LoVo (cell line): ENCODE measurements around the gene SHISA8.

Experiments used
- DNase-seq: peaks from one replicate; pipeline ENCODE4 v3.0.0-alpha.2; 2016; ENCODE audit warnings: low spot score

The SHISA8 gene

GRCh38 chr22:41933411-41934177 is 18.7 kb upstream of the SHISA8 start:
- no peak for DNase-seq

- DNase-seq = no peak
Measured at GRCh38 chr22:41932353-41932752, 17.5 kb upstream of the SHISA8 start.

- DNase-seq = no peak
Measured at GRCh38 chr22:41931701-41932269, 16.9 kb upstream of the SHISA8 start.

- no peak for DNase-seq
Measured at GRCh38 chr22:41929418-41929810, 14.5 kb upstream of the SHISA8 start.

GRCh38 chr22:41928593-41929417 is 13.9 kb upstream of the SHISA8 start:
- no peak for DNase-seq

DNA sequence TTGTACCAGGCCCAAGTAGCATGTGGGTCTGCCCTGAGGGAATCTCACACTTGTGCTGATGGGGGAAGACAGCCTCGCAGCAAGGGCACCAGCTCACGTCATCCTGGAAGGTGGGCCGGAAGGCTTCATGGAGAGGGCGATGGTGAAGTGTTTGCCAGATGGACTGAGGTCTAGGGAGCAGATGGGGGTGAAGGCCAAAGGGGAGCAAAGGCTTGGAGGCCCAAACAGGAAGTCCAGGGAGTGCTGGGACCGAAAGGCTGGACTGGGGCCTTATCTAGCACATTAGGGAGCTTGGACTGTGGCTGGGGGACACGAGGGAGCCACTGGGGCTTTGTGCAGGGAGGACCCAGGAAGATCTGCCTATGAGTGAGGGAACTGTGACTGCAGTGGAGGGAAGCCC is 12.9 kb upstream of the SHISA8 start:
- no peak for DNase-seq

- no peak for DNase-seq
Measured at GRCh38 chr22:41925783-41926460, 11.0 kb upstream of the SHISA8 start.

GRCh38 chr22:41923595-41924276 is 8.9 kb upstream of the SHISA8 start:
- DNase-seq = no peak

- DNase-seq = no peak
Measured at GRCh38 chr22:41922940-41923594, 8.2 kb upstream of the SHISA8 start.

DNA sequence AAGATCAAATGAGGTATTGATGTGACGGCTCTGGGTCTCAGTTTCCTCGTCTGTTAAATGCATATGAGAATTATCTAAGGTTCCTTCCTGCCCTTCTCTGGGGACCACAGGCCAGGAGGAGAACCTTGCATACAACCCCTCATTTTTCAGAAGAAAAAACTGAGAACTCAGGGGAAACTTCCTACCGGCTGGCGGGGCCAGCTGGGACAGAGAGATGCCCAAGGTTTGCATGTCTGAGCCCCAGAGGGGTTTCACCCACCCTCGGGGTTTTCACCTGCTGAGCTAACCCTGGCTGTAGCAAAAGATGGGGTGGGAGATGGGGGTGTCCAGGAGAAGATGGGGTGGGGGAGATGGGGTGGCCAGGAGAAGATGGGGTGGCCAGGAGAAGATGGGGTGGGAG is 7.5 kb upstream of the SHISA8 start:
- no peak for DNase-seq

DNA sequence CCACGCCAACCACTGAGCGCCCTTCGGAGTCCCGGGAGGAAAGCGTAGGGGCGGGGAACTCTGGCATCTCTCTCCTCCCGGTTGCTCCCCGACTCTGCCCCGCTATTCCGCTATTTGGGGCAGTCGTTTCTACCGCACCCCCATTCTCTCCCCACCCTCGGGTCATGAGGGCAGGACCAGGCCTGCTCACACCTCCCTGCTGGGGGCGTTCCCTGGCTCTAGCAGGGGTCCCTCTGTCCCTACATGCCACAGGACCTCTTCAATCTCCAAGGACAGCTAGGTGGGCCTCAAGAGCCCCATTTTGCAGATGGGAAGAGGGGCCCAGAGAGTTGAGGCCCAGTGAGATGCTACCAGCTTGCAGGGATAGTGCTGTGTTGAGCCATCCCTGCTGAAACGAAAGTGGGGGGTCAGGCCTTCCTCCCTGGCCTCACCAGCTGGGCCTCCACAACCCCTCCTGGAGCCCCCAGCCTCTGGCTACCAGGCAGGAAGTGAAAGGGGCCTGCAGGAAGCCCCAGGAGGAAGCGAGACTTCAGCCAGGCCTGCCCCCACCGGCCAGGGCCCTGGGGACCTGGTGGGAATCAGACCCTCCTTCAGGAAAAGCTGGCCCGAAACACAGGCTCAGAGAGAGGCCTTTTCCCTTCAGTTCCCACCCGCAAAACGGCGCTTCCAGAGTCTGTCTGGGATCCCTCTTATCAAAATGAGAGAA is 5.5 kb upstream of the SHISA8 start:
- DNase-seq = no peak

DNA sequence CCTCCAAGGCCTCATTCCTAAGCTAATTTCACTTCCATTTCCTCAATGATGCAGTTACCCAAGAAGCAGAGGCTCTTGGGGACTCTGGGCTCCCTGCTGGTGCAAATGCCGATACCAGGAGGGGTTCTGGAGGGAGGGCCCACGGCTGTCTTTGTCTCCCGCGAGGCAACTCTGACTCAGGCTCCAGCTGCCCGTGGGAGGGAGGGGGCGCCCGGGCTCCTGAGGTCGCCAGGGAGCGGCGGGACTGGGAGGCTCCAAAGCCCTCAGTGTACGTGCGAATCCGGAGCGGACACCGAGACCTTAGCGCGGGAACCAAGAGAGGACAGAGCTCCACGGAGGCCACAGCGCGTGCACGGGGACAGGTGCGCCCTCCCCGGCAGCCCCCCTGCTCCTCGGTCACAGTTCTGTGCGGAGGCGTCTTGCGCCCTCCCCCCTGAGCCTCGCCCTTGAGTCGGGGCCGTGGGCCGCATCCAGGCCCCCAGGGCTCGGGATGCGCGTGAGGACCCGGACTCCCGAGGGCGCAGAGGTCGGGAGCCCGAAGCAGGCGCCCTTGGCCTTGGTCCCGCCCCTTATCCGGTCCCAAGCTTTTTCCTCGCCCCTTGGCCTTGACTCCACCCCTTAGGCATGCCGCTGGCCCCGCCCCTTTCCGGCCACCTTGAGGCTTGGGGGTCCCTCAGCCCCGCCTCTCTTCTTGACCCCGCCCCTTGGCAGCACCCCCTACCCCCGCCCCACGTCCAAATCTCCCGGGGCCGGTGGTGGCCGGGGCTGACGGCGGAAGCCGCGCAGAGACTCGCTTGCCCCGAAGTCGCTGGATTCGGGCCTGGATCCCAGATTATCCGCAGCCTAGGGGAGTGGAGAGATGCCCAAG is 4.7 kb upstream of the SHISA8 start:
- DNase-seq = no peak

- no peak for DNase-seq
Measured at GRCh38 chr22:41917903-41918791, 3.3 kb upstream of the SHISA8 start.

- DNase-seq = no peak
Measured at GRCh38 chr22:41917375-41917902, 2.6 kb upstream of the SHISA8 start.

- DNase-seq = no peak
Measured at GRCh38 chr22:41916745-41917358, 2.0 kb upstream of the SHISA8 start.

DNA sequence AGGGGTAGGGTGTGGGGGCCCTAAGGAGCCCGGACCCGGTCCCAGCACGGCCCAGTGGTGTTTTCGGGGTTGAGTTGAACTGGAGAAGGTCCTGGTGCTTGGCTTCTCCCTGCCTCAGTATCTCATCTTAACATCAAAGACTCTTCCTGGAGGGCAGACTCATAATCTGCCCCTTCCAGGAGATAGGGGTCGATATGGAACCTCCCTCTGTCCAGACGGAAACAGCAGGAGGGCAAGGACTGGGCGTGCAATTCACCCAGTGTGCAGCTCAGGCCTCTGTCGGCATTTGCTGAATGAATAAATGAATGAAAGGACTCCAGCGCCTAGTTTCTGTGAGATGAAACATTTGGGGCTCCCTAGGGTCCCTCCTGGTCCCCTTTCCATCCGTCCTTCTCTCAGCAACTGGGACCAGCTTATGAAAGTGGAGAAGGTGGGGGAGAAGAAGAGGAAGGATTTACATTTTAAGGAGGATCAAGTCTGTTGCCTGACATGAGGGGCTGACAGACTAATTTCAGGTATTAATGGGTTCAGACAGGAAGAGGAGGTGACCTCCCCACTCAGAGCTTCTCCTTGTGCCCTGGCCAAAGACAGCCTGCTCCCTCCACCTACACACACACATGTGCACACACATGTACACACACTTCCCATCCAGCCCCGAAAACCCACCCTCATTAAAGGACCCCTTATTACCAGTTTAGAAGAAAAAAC is 1.1 kb upstream of the SHISA8 start:
- DNase-seq = no peak

- DNase-seq = no peak
Measured at GRCh38 chr22:41914611-41915034, 251 bp downstream of the SHISA8 start.
